OCI-LY3 (cell line): ENCODE data around the gene GALK2.

Source experiments
- H2AFZ ChIP-seq: fragments of 200-600, 300-600 bp; shearing (Covaris generic); 2 replicates; pipeline ENCODE4 v1.6.0; 2014; ENCODE audit warnings: antibody characterized with exemption, low read depth, low read length
- H3K27ac ChIP-seq: fragments of 200-600, 300-600 bp; sonication (generic); 2 replicates; pipeline ENCODE4 v1.5.1; 2014; ENCODE audit warnings: mild to moderate bottlenecking, low read length, moderate library complexity, mixed read lengths
- H3K27me3 ChIP-seq: fragments of 200-600, 300-600 bp; sonication (generic); 2 replicates; pipeline ENCODE4 v1.6.1; 2014; ENCODE audit warnings: low read depth, low read length, mixed read lengths
- H3K36me3 ChIP-seq: fragments of 200-600, 300-600 bp; sonication (generic); replicated peaks from 2 replicates; pipeline ENCODE3; 2014; ENCODE audit warnings: low read depth, low read length, mixed read lengths
- H3K4me1 ChIP-seq: fragments of 300-600, 200-600 bp; sonication (generic); 2 replicates; pipeline ENCODE4 v1.6.1; 2014; ENCODE audit warnings: low read length, mixed read lengths
- H3K4me2 ChIP-seq: fragments of 200-600, 300-600 bp; sonication (generic); 2 replicates; pipeline ENCODE4 v1.6.1; 2014; ENCODE audit warnings: low read length, mixed read lengths
- H3K4me3 ChIP-seq: fragments of 300-600, 200-600 bp; sonication (generic); 2 replicates; pipeline ENCODE4 v1.5.1; 2014; ENCODE audit warnings: antibody characterized with exemption, mild to moderate bottlenecking, low read length, moderate library complexity
- H3K79me2 ChIP-seq: fragments of 300-600, 200-600 bp; shearing (Covaris generic); 2 replicates; pipeline ENCODE4 v1.6.1; 2014; ENCODE audit warnings: mild to moderate bottlenecking, low read length, mixed read lengths
- H3K9ac ChIP-seq: fragments of 300-600, 200-600 bp; shearing (Covaris generic); 2 replicates; pipeline ENCODE4 v1.6.0; 2014; ENCODE audit warnings: mild to moderate bottlenecking, low read length, moderate library complexity
- H3K9me3 ChIP-seq: fragments of 200-600, 300-600 bp; shearing (Covaris generic); 2 replicates; pipeline ENCODE4 v1.6.1; 2014; ENCODE audit warnings: low read length, mixed read lengths; ENCODE audit not compliant: insufficient read depth
- H4K20me1 ChIP-seq: fragments of 200-600, 300-600 bp; sonication (generic); 2 replicates; pipeline ENCODE4 v1.6.1; 2016; ENCODE audit warnings: low read length, mixed read lengths; ENCODE audit not compliant: insufficient read depth
- EZH2phosphoT487 ChIP-seq: fragments of 200-600 bp; shearing (Covaris generic); IDR thresholded peaks from 2 replicates; pipeline ENCODE4 v1.6.1; 2018; ENCODE audit warnings: antibody characterized with exemption, mixed run types, low read depth
- TF ChIP-seq, protein P1 (sequence below): fragments of 200-600, 300-600 bp; sonication (generic); IDR thresholded peaks from 2 replicates; pipeline ENCODE4 v1.5.1; 2014; ENCODE audit warnings: antibody characterized with exemption, low read length, low read depth

The GALK2 gene

DNA sequence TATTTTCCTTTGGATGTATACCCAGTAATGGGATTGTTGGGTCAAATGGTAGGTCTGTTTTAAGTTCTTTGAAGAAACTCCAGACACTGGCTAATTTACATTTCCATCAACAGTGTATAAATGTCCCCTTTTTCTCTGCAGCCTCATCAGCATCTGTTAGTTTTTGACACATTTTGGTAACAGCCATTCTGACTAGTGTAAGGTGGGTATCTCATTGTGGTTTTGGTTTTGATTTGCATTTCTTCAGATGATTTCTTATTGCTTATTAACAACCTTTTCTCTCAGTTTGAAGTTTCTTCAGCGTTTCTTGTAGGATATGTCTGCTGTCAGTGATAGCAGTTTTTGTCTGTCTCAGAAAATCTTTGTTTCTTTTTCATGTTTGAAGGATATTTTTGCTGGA lies 15.4 kb downstream of the GALK2 start:
- Histone ChIP-seq H3K4me3 (no peak overlapping the region), H3K9ac (no peak overlapping the region), H3K4me1 (peaks cover 7% of the 10 kb centered on the region), H2AFZ (no peak overlapping the region), H3K27ac (no peak overlapping the region), H3K9me3 (no peaks in the 10 kb centered on the region), H3K27me3 (no peaks in the 10 kb centered on the region), H3K4me2 (peak overlapping the region; percentile 20; the same call in 1 of the 2 replicates), H3K79me2 (no peaks in the 10 kb centered on the region), H4K20me1 (no peaks in the 10 kb centered on the region), H3K36me3 (no peaks in the 10 kb centered on the region)
- TF ChIP-seq, protein P1, sequence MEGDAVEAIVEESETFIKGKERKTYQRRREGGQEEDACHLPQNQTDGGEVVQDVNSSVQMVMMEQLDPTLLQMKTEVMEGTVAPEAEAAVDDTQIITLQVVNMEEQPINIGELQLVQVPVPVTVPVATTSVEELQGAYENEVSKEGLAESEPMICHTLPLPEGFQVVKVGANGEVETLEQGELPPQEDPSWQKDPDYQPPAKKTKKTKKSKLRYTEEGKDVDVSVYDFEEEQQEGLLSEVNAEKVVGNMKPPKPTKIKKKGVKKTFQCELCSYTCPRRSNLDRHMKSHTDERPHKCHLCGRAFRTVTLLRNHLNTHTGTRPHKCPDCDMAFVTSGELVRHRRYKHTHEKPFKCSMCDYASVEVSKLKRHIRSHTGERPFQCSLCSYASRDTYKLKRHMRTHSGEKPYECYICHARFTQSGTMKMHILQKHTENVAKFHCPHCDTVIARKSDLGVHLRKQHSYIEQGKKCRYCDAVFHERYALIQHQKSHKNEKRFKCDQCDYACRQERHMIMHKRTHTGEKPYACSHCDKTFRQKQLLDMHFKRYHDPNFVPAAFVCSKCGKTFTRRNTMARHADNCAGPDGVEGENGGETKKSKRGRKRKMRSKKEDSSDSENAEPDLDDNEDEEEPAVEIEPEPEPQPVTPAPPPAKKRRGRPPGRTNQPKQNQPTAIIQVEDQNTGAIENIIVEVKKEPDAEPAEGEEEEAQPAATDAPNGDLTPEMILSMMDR: no peak
- no peak for TF ChIP-seq EZH2phosphoT487

- Histone ChIP-seq H3K27ac (no peak overlapping the region), H3K4me2 (no peak overlapping the region)
- TF ChIP-seq, protein P1: no peak
- no peak for TF ChIP-seq EZH2phosphoT487
These were observed 17.6 kb downstream of the GALK2 start for GRCh38 chr15:49187549-49188245.

DNA sequence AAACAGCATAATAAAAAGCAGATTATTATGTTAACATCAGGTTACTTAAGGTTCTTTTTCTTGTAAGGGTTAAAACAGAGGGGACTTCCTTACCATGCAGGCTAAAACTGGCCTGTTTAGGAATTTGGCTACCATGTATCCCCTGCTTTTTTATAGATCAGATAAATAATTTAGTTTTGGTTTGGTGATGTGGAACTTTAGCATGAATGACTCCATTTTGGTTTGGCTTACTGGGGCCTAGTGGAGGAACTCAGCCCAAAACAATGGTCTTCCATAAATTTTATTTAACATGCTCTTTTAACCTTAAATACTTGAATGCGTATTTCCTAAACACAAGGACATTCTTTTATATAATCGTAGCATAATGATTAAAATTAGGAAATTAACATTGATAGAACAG lies 18.9 kb downstream of the GALK2 start:
- H3K79me2 ChIP-seq: no peaks in the 10 kb centered on the region; the same call in 1 of the 2 replicates
- peaks cover 12% of the 10 kb centered on the region for H3K4me1 ChIP-seq
- no peak overlapping the region for H3K4me3 ChIP-seq
- H3K9me3 ChIP-seq: no peaks in the 10 kb centered on the region
- H3K27ac ChIP-seq: no peak overlapping the region
- TF ChIP-seq, protein P1: no peak
- no peak for TF ChIP-seq EZH2phosphoT487
- H4K20me1 ChIP-seq: no peaks in the 10 kb centered on the region
- H3K27me3 ChIP-seq: no peaks in the 10 kb centered on the region
- no peak overlapping the region for H3K9ac ChIP-seq
- H2AFZ ChIP-seq: no peak overlapping the region
- no peaks in the 10 kb centered on the region for H3K36me3 ChIP-seq
- no peak overlapping the region for H3K4me2 ChIP-seq

More at GRCh38 chr15:49187549-49188245, 17.6 kb downstream of the GALK2 start:
- Histone ChIP-seq H2AFZ (no peak overlapping the region), H3K9me3 (no peaks in the 10 kb centered on the region), H3K9ac (no peak overlapping the region), H3K27me3 (no peaks in the 10 kb centered on the region), H3K36me3 (no peaks in the 10 kb centered on the region), H3K4me1 (peaks cover 12% of the 10 kb centered on the region), H4K20me1 (no peaks in the 10 kb centered on the region), H3K79me2 (no peaks in the 10 kb centered on the region; the same call in 1 of the 2 replicates), H3K4me3 (no peak overlapping the region)

DNA sequence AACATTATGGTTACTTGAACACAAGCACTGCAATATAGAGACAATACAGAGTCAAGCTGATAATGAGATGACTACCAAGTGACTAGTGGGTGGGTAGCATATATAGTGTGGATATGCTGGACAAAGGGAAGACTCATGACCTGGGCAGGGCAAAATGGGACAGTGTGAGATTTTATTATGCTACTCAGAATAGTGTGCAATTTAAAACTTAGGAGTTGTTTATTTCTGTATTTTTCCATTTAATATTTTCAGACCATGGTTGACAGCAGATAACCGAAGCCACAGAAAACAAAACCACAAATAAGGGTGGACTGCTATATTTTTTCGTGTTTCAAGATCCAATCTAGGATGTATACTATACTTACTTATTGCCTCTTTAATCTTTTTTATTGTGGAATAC lies 19.6 kb downstream of the GALK2 start:
- Histone ChIP-seq H3K9ac (no peak overlapping the region), H3K27ac (no peak overlapping the region), H3K4me2 (no peak overlapping the region), H3K4me1 (peaks cover 12% of the 10 kb centered on the region), H3K79me2 (no peaks in the 10 kb centered on the region; the same call in 1 of the 2 replicates), H2AFZ (no peak overlapping the region), H3K9me3 (no peaks in the 10 kb centered on the region), H3K36me3 (no peaks in the 10 kb centered on the region), H4K20me1 (no peaks in the 10 kb centered on the region), H3K4me3 (no peak overlapping the region), H3K27me3 (no peaks in the 10 kb centered on the region)
- TF ChIP-seq EZH2phosphoT487: no peak
- TF ChIP-seq, protein P1: no peak
